ENCODE data around the gene GAB1. TPM values are rescaled to one million over a fixed set of nuclear protein-coding genes. Genes with fewer than 3 reads are reported as not detected.

Gene GAB1
- total RNA-seq, 1 donor = 20.6 TPM

- no peaks in the 10 kb centered on the region for H3K79me2 ChIP-seq (ENCODE audit: insufficient read depth, low read length)
- H2AFZ ChIP-seq (ENCODE audit: low read length) = no peak overlapping the region
- DNase-seq (ENCODE audit: insufficient read length, low spot score, missing footprints) = no peak
- no peak overlapping the region for H3K4me3 ChIP-seq (ENCODE audit: insufficient read depth, low read length)
- no peaks in the 10 kb centered on the region for H3K4me1 ChIP-seq (ENCODE audit: insufficient read depth, low read length)
- no peak overlapping the region for H3K27ac ChIP-seq (ENCODE audit: low read depth, low read length)
- H3K9me3 ChIP-seq (ENCODE audit: low read depth, low read length) = no peaks in the 10 kb centered on the region
- no peaks in the 10 kb centered on the region for H4K20me1 ChIP-seq (ENCODE audit: insufficient read depth, low read length)
- no peaks in the 10 kb centered on the region for H3K36me3 ChIP-seq (ENCODE audit: insufficient read depth, low read length)
- no peak for TF ChIP-seq CTCF (IDR thresholded peaks at IDR 0.05; ENCODE audit: extremely low read depth, low read depth, low read length)
- H3K4me2 ChIP-seq (ENCODE audit: insufficient read depth, low read length) = no peak overlapping the region
- H3K27me3 ChIP-seq (ENCODE audit: insufficient read depth, low read length) = no peaks in the 10 kb centered on the region
These were observed 101.3 kb downstream of the GAB1 start for GRCh38 chr4:143437937-143438336.

DNA sequence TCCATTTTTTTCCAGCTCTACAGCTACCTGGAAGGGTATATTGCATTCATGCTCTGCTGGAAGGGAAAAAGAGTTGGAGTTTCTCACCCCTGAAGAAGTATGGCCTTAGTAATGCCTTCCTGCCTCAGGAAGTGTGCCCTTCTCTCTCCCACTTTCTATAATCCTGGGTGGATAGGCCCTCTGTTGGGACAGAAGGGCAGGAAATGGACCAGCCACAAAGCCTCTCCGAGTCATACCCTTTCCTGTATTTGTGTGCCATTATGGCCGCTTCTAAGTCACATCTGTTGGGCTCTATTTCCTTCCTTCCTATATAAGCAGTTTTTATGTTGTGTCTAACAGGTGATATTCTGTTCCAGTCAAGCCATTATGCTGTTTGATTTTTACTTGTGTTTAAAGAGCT, 102.0 kb downstream of the GAB1 start:
- H3K4me3 ChIP-seq (ENCODE audit: insufficient read depth, low read length) = no peak overlapping the region

GRCh38 chr4:143441109-143441508, 104.4 kb downstream of the GAB1 start:
- Histone ChIP-seq H3K4me1 (ENCODE audit: insufficient read depth, low read length) (no peaks in the 10 kb centered on the region), H2AFZ (ENCODE audit: low read length) (no peak overlapping the region), H3K4me2 (ENCODE audit: insufficient read depth, low read length) (no peak overlapping the region), H3K27ac (ENCODE audit: low read depth, low read length) (no peak overlapping the region), H3K27me3 (ENCODE audit: insufficient read depth, low read length) (no peaks in the 10 kb centered on the region), H4K20me1 (ENCODE audit: insufficient read depth, low read length) (no peaks in the 10 kb centered on the region), H3K9me3 (ENCODE audit: low read depth, low read length) (no peaks in the 10 kb centered on the region), H3K4me3 (ENCODE audit: insufficient read depth, low read length) (no peak overlapping the region), H3K79me2 (ENCODE audit: insufficient read depth, low read length) (no peaks in the 10 kb centered on the region), H3K36me3 (ENCODE audit: insufficient read depth, low read length) (no peaks in the 10 kb centered on the region)
- TF ChIP-seq CTCF (IDR thresholded peaks at IDR 0.05; ENCODE audit: extremely low read depth, low read depth, low read length) = no peak
- DNase-seq (ENCODE audit: insufficient read length, low spot score, missing footprints) = no peak

More for the DNA sequence above, 102.0 kb downstream of the GAB1 start:
- H3K79me2 ChIP-seq (ENCODE audit: insufficient read depth, low read length) = no peaks in the 10 kb centered on the region
- no peaks in the 10 kb centered on the region for H3K36me3 ChIP-seq (ENCODE audit: insufficient read depth, low read length)
- no peak for DNase-seq (ENCODE audit: insufficient read length, low spot score, missing footprints)
- H2AFZ ChIP-seq (ENCODE audit: low read length) = no peak overlapping the region
- no peak overlapping the region for H3K4me2 ChIP-seq (ENCODE audit: insufficient read depth, low read length)
- H4K20me1 ChIP-seq (ENCODE audit: insufficient read depth, low read length) = no peaks in the 10 kb centered on the region
- no peak overlapping the region for H3K27ac ChIP-seq (ENCODE audit: low read depth, low read length)
- H3K9me3 ChIP-seq (ENCODE audit: low read depth, low read length) = no peaks in the 10 kb centered on the region
- no peaks in the 10 kb centered on the region for H3K27me3 ChIP-seq (ENCODE audit: insufficient read depth, low read length)
- no peak for TF ChIP-seq CTCF (IDR thresholded peaks at IDR 0.05; ENCODE audit: extremely low read depth, low read depth, low read length)
- no peaks in the 10 kb centered on the region for H3K4me1 ChIP-seq (ENCODE audit: insufficient read depth, low read length)

GRCh38 chr4:143441678-143442077, 105.0 kb downstream of the GAB1 start:
- no peak overlapping the region for H3K4me2 ChIP-seq (ENCODE audit: insufficient read depth, low read length)
- no peak for TF ChIP-seq CTCF (IDR thresholded peaks at IDR 0.05; ENCODE audit: extremely low read depth, low read depth, low read length)
- no peaks in the 10 kb centered on the region for H3K4me1 ChIP-seq (ENCODE audit: insufficient read depth, low read length)
- H3K9me3 ChIP-seq (ENCODE audit: low read depth, low read length) = no peaks in the 10 kb centered on the region
- H4K20me1 ChIP-seq (ENCODE audit: insufficient read depth, low read length) = no peaks in the 10 kb centered on the region
- no peak overlapping the region for H3K27ac ChIP-seq (ENCODE audit: low read depth, low read length)
- no peaks in the 10 kb centered on the region for H3K79me2 ChIP-seq (ENCODE audit: insufficient read depth, low read length)
- no peak overlapping the region for H3K4me3 ChIP-seq (ENCODE audit: insufficient read depth, low read length)
- no peaks in the 10 kb centered on the region for H3K27me3 ChIP-seq (ENCODE audit: insufficient read depth, low read length)
- DNase-seq (ENCODE audit: insufficient read length, low spot score, missing footprints) = no peak
- H2AFZ ChIP-seq (ENCODE audit: low read length) = no peak overlapping the region
- no peaks in the 10 kb centered on the region for H3K36me3 ChIP-seq (ENCODE audit: insufficient read depth, low read length)
